Tibial nerve (tissue), 4 donors: ENCODE data around the gene NGEF. TPM values are rescaled to one million over a fixed set of nuclear protein-coding genes. Genes with fewer than 3 reads are reported as not detected.

Experiments used
- DNase-seq, 2 donors: peaks; one replicate each; pipeline ENCODE4 v3.0.0-alpha.2; 2019; ENCODE audit warnings: low spot score in 2 of 2
- H3K27ac ChIP-seq, 4 donors: fragments of 200-600 bp; sonication (generic) in 3 of 4; one replicate each; pipeline ENCODE4 v1.5.1; 2017 to 2019; ENCODE audit warnings: mild to moderate bottlenecking in 1 of 4
- H3K27me3 ChIP-seq, 2 donors: fragments of 200-600 bp; sonication (generic) in 1 of 2; one replicate each; pipeline versions ENCODE4 v1.5.1 to v1.6.0; 2017 to 2019
- H3K36me3 ChIP-seq, 3 donors: fragments of 200-600 bp; sonication (generic); one replicate each; pipeline ENCODE4 v1.5.1; 2018 to 2019
- H3K4me1 ChIP-seq, 4 donors: fragments of 200-600 bp; sonication (generic) in 3 of 4; one replicate each; pipeline ENCODE4 v1.5.1; 2017 to 2019
- H3K4me3 ChIP-seq, 4 donors: fragments of 200-600 bp; sonication (generic) in 3 of 4; one replicate each; pipeline ENCODE4 v1.5.1; 2017 to 2019; ENCODE audit warnings: mild to moderate bottlenecking in 1 of 4, moderate library complexity in 1 of 4
- H3K9me3 ChIP-seq, 4 donors: fragments of 200-600 bp; sonication (generic) in 3 of 4; one replicate each; pipeline ENCODE4 v1.5.1; 2017 to 2019
- CTCF ChIP-seq, 5 experiments: fragments of 200-600 bp in 3 of 5; fragments of 450-650 bp in 2 of 5; sonication (generic) in 3 of 5; IDR thresholded peaks; one replicate each; pipeline ENCODE4 v1.5.1; 2016 to 2019; ENCODE audit warnings: antibody characterized with exemption in 5 of 5, mild to moderate bottlenecking in 3 of 5, moderate library complexity in 2 of 5
- EP300 ChIP-seq, 2 donors: sonication (generic); formaldehyde crosslinking; IDR thresholded peaks; one replicate each; pipeline ENCODE4 v1.6.1; 2017; ENCODE audit warnings: antibody characterized with exemption in 2 of 2, mild to moderate bottlenecking in 1 of 2
- POLR2A ChIP-seq, 2 donors: fragments of 450-650 bp; IDR thresholded peaks; one replicate each; pipeline ENCODE4 v1.6.1; 2017; ENCODE audit warnings: antibody characterized with exemption in 2 of 2, mild to moderate bottlenecking in 2 of 2, moderate library complexity in 2 of 2
- WGBS, 2 donors: methylation state at CpG; one replicate each; pipeline ENCODE4 v1.1.5; 2018; 5-methylcytosine and 5-hydroxymethylcytosine counted together
- total RNA-seq, 4 donors: library from RNA; depleted of rRNA; stranded (reverse); fragments of >200 nt; gene quantifications; one replicate each; pipeline ENCODE4 v1.1.0, GENCODE V29; 2016

The NGEF gene
- total RNA-seq, 4 donors from 2014 or later, result 12.9 to 47.6 (median 22.7) TPM

DNA sequence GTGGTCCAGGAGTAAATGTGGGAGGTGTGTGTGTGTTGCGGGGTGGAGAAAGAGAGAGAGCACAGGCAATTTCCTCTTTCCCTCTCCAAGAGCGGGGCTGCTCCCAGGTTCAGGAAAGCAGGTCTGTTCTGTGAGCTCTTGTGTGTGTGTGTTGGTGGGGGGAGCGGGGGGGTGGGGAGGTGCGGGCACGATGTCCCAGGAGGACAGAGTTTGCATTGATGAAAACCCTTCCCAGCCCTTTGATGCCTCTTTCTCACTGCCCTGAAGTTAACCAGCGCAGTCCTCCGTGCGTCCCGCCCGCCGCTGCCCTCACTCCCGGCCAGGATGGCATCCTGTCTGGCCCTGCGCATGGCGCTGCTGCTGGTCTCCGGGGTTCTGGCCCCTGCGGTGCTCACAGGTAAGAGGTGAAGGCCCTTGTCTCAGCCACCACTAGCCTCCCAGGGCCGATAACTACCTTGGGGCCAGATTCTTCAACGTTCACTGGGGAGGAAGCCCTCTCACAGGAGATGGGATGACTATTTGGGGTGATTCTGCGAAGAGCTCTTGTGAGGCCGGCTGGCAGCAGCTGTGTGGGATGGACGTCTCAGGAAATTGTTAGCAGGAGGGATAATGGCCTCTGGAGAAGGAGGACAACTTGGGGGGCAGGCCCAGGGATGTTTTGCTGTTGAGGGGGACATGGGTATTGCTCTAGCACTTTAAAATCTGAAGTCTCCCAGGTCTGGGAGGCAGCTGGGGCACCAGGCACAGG is 142.9 kb downstream of the NGEF start, which contains the start of gene SNORC:
Gene SNORC, plus strand, starts transcription at position 247 of the 748 bp plus-strand sequence. Its CDS starts 78 bp downstream, at position 325.
- H3K4me1 ChIP-seq, result peaks cover 0 to 46% (median 30%) of the 10 kb centered on the region in 4 donors
- 83 to 87% methylated on average over 21 of the region's 21 CpGs for WGBS, 2 donors
- no peak for DNase-seq
- no peaks in the 10 kb centered on the region for H3K36me3 ChIP-seq
- TF ChIP-seq CTCF (IDR thresholded peaks at IDR 0.05) (no peak), POLR2A (IDR thresholded peaks at IDR 0.05) (no peak), EP300 (IDR thresholded peaks at IDR 0.05) (no peak)
- no peak within 1 kb of the TSS for H3K4me3 ChIP-seq
- H3K9me3 ChIP-seq, result no peaks in the 10 kb centered on the region
- H3K27ac ChIP-seq, result peak within 1 kb of the TSS; percentile 7 to 92 (median 64)
- H3K27me3 ChIP-seq, result peaks cover 0 to 5% of the 10 kb centered on the region in 2 donors

GRCh38 chr2:232869138-232870017 is 143.7 kb downstream of the NGEF start:
- Histone ChIP-seq H3K4me1 (peaks cover 0 to 39% (median 25%) of the 10 kb centered on the region in 4 donors), H3K4me3 (no peak overlapping the region), H3K9me3 (no peaks in the 10 kb centered on the region), H3K27me3 (no peaks in the 10 kb centered on the region), H3K27ac (peak overlapping the region in 1 of 4 donors; percentile 89), H3K36me3 (no peaks in the 10 kb centered on the region)
- TF ChIP-seq CTCF (IDR thresholded peaks at IDR 0.05) (no peak), EP300 (IDR thresholded peaks at IDR 0.05) (no peak), POLR2A (IDR thresholded peaks at IDR 0.05) (no peak)
- DNase-seq, result no peak
- 74 to 78% methylated on average over 15 of the region's 15 CpGs for WGBS, 2 donors

DNA sequence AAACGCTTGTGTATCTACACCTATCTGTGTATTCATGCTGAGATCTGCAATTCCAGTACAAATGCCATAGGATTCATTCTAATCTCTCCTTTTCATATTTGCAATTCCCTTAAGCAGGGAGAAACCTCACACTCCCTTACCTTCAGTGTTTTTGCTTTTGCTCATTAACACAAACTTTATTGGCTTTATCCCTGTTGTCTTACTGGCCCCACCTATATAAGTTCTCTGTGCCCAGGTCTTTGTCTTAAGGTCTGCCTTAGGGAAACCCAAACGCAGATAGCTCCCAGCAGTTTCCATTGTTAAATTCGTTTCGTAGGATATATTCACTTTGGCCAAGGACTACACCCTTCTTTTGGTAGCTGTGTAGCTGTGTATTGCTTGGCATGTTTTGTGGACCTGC is 147.0 kb downstream of the NGEF start:
- Histone ChIP-seq H3K36me3 (peaks cover 0 to 8% (median 0%) of the 10 kb centered on the region in 3 donors), H3K9me3 (no peaks in the 10 kb centered on the region), H3K4me1 (peaks cover 0 to 7% (median 0%) of the 10 kb centered on the region in 4 donors), H3K4me3 (no peak overlapping the region), H3K27me3 (no peaks in the 10 kb centered on the region), H3K27ac (no peak overlapping the region)
- 78 to 90% methylated on average over 4 of the region's 4 CpGs for WGBS, 2 donors
- DNase-seq, result no peak
- no peak for TF ChIP-seq POLR2A (IDR thresholded peaks at IDR 0.05)
- no peak for TF ChIP-seq CTCF (IDR thresholded peaks at IDR 0.05)
- TF ChIP-seq EP300 (IDR thresholded peaks at IDR 0.05), result no peak

DNA sequence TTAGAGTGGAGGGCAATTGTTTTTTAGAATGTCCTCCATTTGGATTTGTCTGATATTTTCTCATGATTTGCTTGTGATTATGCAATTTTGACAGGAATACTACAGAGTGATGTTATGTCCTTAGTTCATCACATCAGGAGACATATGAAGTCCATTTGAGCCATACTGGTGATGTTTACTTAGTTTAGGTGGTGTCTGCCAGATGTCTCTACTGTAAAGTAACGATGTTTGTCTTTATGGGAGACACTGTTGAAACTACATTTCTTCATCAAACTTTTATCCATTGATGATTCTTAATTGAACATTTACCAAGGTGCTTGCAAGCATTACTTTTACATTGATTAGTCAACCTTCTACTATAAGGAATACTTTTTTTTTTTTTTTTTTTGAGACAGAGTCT is 147.9 kb downstream of the NGEF start:
- DNase-seq, result no peak
- no peaks in the 10 kb centered on the region for H3K4me1 ChIP-seq
- H3K9me3 ChIP-seq, result no peaks in the 10 kb centered on the region
- no peaks in the 10 kb centered on the region for H3K27me3 ChIP-seq
- peaks cover 0 to 15% (median 0%) of the 10 kb centered on the region in 3 donors for H3K36me3 ChIP-seq
- TF ChIP-seq EP300 (IDR thresholded peaks at IDR 0.05), result no peak
- no peak for TF ChIP-seq CTCF (IDR thresholded peaks at IDR 0.05)
- TF ChIP-seq POLR2A (IDR thresholded peaks at IDR 0.05), result no peak
- no peak overlapping the region for H3K27ac ChIP-seq
- H3K4me3 ChIP-seq, result no peak overlapping the region
- 88 to 97% methylated on average over 1 of the region's 1 CpG for WGBS, 2 donors
